CD4-positive, alpha-beta T cell treated with Interleukin-6 at 100 ng/mL for 8 hours (primary cell): ENCODE measurements around the gene TNP2.

Experiments used
- DNase-seq: peaks from one replicate; pipeline ENCODE4 v3.0.0-alpha.2; 2020; ENCODE audit warnings: mixed read lengths, low spot score

Gene TNP2

GRCh38 chr16:11276896-11277593 is 7.9 kb upstream of the TNP2 start:
- DNase-seq = no peak

- DNase-seq = no peak
Observed at GRCh38 chr16:11276143-11276895, 7.2 kb upstream of the TNP2 start, which contains the start of gene PRM2. PRM2 (minus strand) TSS chr16:11276480; CDS start chr16:11276370, 110 bp downstream.

DNA sequence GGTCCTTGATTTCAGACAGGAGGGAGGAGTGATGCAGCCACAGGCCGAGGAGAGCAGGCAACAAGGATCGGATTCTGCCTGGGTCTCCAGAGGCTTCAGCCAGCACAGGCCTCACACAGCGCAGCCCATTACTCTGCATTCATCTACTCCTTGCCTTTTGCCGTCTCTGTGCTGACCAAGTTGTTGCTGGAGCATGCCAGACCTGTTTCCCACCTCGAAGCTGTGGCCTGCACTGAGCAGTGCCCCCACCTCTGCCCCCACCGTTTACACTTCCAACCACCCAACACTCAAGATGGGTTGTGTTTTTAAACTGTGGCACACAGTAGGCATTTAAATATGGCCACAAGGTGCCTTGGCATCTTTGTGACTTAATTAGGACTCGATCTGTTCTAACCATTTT is 5.8 kb upstream of the TNP2 start:
- no peak for DNase-seq

GRCh38 chr16:11273721-11274324 is 4.7 kb upstream of the TNP2 start:
- DNase-seq = no peak

DNA sequence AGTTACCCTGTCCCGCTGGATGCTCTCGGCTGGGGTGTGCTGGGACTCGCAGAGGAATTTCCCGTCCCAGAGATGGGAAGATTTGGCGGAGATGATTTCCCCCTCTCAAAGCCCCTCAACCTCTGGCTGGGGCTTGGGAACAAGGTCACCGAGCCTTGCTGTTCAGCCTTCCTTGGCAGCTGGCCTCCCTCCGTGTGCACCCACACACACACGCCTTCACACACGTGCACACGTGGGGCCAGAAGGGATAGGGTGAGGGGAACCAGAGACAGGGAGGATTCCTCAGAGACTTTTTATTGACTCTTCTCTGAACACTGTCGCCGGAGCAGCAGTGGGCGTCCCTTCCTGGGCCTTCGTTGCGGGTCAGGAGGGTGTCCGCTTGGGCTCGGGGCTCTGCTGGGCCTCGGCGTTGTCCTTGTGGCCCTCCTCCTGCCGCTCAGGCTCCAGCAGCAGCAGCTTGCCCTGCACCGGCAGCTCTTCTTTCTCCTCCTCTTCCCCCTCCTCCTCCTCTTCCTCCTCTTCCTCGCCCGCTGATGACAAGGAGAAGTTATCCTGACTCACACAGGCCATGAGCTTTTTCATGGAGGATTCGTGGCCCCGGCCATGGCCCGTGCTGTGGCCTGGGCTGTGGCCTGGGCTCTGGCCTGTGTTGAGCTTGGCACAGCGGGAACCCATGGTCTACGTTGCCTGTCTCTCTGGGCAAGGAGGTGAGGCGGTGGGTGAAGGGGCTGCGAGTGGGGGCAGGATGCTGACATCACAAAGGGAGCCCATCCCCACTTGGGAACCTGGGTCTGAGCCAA is 4.0 kb upstream of the TNP2 start, which contains the start of gene PRM3:
Gene PRM3, minus strand, starts transcription at position 709 of the 800 bp plus-strand sequence. Its CDS starts 34 bp downstream, at position 675.
- DNase-seq = no peak

GRCh38 chr16:11272484-11272883 is 3.4 kb upstream of the TNP2 start:
- no peak for DNase-seq

DNA sequence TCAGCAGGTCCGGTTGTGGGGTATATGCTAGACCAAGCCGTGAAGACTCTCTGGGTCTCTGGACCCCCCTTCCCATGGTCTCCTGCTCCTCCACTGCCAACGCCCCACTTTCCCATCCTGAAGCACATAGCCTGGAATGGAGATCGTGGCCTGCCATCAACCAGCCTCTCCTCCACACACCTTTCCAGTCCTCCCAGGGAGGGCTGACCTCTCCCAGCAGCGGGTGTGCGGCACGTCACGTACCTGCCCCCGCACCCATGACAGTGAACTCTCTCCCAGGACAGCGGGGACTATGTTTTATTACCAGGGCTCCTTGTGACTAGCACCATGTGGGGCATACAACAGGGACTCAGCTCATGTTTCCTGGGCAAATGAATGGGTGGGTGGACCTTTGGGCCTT is 2.5 kb upstream of the TNP2 start:
- no peak for DNase-seq

- no peak for DNase-seq
Observed at GRCh38 chr16:11270602-11271162, 1.6 kb upstream of the TNP2 start.

- DNase-seq = no peak
Observed at GRCh38 chr16:11265124-11265523, 4.0 kb downstream of the TNP2 start.

DNA sequence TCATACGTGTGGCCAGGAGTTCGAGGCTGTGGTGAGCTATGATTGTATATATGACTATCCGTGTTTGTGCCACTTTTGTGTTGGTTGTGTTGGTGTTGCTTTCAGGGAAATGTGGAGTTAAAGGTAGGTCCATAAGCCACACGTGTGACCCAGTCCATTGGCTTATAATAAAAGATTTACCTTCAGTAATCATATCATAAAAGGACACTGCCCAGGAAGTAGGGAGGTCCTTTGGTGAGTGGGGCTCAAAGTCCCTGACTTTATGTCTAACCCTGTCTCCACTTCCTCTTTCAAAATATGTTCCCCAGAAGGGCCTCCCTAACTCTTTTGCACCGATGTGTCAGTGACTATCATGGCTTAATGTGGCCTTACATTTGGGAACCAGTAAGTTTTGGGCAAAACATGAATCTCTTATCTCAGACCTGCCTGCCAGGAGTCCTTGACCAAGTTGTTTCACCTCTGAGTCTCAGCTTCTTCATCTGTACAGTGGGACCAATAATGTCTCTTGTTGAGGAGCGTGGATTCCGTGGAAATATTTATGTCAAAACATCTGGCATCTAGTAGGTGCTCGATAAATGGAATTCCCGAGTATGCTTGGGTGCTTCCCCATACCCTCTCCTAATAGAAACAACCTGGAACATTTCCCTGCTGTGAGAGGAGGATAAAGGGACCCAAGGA is 4.8 kb downstream of the TNP2 start:
- DNase-seq = no peak

GRCh38 chr16:11263737-11264136 is 5.4 kb downstream of the TNP2 start:
- DNase-seq = peak; percentile 54

GRCh38 chr16:11262915-11263314 is 6.2 kb downstream of the TNP2 start:
- DNase-seq = no peak

DNA sequence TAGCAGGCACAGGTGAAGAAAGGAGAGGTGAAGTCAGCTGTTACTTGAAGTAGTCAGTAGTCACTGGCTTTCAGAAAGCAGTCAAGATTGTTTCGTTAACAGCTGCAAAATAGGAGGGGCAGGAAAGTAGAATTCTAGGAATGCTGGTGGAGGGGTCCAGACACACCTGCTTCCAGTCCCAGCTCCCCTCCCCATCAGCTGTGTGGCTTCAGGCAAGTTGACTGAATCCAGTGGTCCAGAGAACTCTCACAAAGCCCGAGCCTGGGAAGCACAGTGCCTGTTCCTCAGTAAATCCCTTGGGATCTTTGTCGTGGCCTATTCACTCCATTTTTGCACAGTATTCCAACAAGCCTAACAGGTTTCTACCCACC is 8.5 kb downstream of the TNP2 start:
- DNase-seq = no peak

DNA sequence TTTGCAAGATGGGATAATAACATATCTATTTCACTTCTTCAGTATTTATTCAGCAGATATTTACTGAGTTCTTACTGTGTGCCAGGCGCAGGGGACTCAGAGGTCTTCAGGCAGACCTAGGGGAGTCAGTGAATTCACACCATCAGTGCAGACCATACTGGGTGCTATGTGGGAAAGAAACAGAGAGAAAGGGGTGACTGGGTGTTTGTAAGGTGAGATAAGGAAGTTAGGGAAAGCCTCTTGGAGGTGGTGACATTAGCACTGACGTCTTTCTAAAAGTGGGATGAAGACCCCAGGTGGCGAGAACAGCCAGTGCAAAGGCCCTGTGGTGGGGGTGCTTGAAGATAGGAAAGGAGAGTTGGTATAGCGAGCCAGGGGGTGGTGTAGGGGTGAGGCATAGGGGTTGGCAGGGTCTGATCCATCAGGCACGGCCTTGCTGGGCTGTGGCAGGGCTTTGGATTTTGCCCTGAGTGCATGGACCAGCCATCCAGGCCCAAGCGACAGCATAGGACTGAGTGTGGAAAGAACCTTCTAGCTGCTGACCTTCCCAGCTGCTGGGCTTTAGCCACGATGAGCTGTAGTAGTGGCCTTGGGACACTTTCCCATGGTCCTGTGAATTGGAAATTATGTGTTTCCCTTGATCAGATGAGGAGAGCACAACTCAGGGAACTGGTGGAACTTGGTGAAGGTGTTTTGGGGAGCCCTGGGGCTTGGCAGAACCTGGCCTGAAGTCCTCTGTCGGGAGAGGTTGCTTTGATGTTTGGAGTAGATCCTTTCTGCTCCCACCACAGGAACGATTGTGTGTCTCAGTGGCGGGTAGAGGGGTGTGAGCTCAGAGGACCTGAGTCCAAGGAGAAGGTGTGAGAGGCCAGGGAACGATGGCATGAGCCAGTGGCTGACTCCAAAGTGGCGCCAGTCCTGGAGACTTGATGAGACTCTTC is 9.2 kb downstream of the TNP2 start:
- DNase-seq = no peak

DNA sequence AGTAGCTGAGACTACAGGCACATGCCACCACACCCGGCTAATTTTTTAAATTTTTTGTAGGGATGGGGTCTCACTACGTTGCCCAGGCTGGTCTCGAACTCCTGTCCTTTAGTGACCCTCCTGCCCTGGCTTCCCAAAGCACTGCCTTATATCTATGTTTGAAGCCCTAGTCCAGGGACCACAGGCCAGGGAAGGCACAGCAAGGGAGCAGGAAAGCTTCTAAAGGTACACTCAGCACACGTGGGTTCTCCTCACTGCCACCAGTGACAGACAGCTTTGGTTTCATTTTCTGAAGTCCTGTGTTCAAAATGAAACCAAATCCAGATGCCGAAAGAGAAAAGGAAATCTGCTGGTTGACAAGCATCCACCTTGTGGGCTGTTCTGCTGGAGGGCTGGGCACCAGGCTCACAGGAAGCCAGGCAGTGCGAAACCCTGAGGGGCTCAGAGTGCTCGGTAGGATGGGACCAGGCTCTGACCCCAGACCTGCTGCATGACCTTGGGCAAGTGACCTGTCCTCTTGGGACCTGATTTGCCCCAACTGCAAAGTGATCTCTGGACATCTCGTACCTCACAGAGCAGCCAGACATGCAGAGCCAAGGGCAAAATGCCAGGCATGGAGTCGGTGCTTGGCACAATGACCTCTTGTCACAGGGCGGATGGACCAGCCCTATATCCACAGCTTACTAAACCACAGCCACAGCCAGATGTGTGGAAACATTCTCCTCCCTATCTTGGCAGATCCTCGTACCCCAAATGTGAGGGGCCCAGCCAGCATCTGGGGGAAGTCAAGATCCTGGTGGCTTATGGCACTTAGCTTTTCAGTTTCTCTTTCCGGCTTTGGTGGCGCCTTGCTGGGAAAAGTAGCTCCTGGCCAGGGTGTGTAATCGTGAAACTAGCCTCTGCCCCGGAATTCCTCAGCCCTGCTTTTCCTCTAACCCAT is 10.3 kb downstream of the TNP2 start:
- peak; percentile 56 for DNase-seq

- peak; percentile 68 for DNase-seq
Observed at GRCh38 chr16:11257131-11257938, 11.8 kb downstream of the TNP2 start.

DNA sequence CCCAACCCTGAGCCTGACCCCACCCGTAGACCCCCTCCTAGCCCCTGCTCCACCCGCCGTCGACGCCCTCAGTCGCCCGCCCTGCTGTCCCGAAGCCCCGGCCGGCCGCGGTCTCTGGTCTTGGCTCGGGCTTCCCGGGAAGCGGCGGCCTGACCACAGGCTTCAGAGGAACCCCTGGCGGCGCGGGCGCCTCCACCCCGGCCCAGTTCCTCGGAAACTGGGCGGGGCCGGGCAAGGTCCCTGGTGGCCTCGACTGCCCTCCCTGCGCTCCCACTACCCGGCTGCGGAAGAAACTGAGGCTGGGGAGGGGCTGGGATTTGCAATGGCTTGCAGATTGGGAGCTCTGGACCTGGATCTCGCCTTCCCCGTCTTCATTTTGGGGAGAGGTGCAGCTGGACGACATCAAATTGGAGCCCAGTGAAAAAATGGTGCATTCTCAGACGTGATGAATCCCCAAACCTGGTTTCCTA is 12.4 kb downstream of the TNP2 start:
- DNase-seq = no peak
